ENCODE results near the gene PRKACA.

The PRKACA gene

DNA sequence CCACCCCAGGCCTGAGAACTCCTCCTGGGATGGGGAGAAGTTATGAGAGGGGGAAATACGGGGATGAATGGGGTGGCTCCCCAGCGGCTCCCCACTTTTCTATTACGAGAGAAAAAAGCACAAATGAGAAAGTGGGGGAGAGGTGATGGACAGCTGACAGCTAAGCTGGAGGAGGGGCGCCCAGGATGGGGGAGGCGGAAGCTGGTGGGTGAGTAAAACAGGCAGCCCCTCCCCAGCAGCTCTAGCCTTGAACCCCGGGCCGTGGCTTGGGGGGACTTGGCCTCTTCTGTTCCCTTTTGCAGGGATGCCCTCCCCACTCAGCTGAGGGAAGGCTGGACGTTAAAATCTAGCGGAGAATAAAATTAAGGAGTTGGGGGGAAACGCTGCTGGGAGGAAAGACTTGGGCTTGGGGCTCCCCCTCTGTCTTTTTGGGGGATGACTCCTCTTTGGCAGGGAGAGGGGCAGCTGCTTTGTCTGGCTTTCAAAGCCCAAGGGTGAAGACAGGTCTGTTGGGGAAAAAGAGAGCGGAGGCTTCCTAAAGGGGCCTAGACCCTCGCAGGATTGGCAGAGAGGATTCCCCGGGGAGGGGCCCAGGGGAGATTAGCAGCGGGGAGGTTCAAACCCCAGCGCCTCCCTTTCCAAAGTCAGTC is 25.6 kb downstream of the PRKACA start:
- DNase-seq = no peak

DNA sequence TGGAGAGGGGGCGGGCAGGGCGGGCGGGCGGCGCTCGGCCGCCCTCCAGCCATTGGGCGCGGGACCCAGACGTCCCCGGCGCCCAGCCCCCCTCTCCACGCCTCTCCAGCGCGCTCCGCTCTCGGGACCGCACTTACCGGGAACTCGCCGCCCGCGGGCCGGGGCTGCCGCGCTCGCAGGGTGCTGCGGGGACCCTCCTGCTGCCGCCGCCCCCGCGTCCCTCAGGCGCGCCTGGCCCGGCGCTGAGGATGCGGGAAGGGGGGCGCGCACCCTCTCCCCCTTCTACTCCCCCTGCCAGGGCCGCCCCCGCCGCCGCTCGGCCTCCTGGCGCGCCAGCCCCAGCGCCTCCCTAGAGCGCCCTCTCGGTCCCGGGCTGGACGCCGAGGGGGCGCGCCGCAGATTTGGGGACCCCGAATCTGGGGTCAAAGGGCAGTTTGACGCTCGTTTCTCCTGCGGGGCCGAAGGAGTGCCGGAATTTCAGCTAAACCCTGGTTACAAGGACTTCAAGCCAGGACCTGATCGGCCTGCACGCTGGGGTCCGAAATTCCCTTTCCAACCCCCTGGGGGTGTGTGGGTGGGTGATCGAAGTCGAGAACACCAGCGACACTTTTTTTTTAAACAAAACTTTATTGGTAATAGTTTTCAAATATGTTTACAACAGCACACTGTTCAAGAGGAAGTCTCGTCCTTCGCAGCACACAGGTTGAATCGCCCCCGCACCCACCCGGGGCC is 26.3 kb downstream of the PRKACA start:
- DNase-seq = peak in 1 of 2 experiments; percentile 66

DNA sequence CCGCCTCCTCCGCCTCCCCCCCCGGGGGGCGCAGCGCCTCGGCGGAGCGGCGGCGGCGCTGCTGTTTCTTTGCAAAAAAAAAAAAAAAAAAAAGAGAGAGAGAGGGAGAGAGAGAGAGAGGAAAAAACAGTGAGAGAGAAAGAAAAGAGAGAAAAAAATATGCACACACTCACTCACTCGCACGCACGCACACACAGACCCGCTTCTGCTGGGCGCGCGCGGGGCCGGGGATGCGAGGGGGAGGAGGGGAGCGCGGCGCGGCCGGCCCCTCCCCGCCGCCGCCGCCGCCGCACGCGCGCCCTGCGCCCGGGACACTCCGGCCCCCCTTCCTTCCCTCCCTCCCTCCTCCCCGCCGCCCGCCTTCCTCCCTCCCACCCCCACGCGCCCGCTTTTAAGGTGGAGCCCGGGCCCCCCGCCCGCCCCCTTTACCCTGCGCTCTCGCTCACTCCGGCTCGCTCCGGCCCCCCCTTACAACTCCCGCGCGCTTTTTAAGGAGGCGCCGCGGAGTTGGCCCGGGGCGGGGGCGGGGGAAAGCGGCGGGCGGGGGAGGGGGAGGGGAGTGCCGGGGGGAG is 27.0 kb downstream of the PRKACA start, which contains the start of gene SAMD1:
SAMD1 (minus strand) TSS at position 243 of the 572 bp plus-strand sequence.
- DNase-seq = peak in 1 of 2 experiments; percentile 69

DNA sequence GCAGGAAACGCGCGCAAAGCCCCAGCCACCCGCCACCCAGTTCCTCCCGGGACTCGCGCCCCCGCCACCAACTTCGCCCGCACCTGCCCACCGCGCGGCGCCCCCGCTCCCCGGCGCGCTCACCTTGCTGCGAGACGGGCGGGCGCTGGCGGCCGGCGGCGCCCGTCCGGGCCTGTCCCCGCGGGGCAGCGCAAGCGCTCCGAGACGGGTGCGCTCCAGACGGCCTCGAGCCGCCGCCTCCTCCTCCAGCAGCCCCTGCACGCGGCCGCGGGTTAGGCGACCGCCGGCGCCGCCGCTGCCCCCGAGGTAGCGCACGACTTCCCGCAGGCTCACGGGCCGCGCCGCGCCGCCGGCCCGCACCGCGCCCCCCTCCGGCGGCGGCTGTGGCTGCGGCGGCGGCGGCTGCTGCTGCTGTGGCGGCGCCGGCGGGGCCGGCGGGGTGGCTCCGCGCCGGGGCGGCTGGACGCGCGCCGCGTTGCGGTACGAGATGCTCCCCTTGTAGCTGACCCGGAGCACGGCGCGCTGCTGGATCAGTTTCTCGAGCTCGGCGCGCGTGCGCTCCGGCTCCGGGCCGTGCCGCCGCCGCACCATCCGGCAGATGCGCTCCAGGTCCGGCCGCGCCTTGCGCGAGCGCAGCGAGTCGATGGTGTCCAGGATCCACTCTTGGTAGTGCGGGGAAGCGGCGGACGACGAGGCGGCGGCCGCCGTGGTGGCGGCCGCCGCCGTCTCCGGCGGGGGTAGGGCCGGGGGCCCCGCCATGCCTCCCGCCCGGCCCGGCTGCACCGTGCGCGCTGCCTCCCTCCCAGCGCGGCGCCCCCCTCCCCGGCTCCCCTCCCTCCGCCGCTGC is 27.7 kb downstream of the PRKACA start:
- no peak for DNase-seq

DNA sequence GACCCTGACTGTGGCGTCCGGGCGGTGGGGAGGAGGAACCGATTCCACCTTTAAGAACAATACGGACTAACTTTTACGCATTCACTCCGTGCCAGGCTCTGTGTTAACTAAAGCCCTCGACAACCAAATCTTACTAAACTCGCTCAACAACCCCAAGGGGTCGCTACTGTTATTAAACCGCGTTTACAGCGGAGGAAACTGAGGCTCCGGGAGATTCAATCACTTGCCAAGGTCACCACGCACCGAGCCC is 28.2 kb downstream of the PRKACA start:
- DNase-seq = no peak

DNA sequence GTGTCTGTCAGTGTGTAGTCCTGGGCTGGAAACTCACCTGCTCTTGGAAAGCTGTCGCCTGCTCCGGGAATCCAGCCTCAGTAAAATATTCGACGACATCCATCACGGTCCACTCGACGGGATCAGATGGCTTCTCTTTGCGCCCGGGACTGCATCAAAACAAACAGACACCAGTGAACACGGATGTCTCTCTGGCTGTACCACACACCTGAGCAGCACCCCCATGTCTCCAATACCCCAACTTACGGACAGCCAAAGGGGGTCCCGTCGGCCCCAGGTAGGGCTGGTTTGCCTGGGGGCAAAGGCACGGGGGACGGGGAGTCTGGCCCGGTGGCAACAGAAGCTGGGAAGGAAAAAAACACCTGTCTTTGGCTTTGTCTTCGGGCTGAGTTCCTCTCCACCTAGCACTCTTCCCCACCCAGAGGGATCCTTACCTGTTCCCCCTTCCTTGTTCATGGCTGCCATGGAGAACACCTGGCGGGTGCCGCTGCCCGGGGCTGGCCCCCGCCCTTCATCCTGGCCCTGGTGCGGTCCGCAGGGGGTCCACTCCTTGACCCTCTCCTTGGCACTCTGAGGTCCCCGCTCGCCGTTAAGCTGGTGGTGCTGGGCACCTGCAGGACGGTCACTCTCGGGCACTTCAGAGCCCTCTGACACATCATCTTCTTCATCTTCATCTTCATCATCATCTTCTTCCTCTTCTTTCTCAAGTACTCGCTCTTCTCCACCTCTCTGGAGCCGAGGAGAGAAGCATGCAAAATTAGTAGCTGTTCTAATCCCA is 28.7 kb downstream of the PRKACA start:
- DNase-seq = no peak

DNA sequence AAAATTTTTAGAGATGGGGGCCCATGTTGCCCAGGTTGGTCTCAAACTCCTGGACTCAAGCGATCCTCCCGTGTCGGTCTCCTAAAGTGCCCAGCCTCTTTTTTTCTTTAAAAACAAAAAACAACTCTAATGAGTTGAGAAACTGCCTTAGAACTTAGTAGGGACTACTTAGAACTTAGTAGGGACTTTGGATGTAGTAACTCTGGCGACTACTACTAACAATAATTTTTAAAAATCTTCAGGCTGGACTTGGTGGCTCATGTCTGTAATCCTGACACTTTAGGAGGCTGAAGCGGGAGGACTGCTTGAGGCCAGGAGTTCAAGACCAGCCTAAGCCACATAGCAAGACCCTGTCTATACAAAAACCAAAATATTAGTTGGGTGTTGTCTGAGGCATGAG is 31.5 kb downstream of the PRKACA start:
- no peak for DNase-seq

DNA sequence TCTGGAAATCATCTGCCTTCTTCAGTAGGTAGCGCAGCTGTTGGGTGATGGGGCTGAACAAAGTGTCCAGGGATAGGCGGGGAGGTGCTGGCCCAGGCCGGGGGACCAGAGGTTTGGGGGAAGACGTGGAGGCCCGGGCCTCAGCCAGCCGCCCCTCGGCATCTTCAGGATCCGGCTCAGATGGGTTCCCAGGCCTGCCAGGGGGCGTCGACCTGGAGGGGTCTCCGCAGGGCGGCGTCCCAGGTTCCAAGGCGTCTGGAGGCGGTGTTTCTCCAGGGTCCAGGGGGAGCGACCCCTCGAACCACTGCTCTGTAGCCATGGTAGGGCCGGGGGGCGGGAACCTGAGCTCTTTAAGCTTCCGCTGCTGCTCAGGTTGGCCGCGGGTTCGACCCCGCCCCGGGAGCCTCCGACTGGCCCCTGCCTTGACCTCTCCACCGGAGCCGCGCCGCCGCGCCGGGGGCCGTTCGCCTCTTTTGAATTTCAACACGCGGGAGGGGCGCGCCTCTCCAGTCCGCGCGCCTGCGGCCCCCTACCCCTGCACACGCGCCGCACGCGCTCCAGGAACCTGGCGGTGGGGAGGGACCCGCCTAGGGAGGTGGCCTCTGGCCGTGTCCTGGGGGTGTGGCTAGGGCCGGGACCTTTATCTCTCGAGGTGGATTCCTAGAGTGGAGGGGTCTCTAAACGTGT is 32.1 kb downstream of the PRKACA start, which contains the start of gene C19orf67:
C19orf67 (minus strand) TSS at position 475 of the 687 bp plus-strand sequence; CDS start at position 319, 156 bp downstream.
- DNase-seq = no peak

DNA sequence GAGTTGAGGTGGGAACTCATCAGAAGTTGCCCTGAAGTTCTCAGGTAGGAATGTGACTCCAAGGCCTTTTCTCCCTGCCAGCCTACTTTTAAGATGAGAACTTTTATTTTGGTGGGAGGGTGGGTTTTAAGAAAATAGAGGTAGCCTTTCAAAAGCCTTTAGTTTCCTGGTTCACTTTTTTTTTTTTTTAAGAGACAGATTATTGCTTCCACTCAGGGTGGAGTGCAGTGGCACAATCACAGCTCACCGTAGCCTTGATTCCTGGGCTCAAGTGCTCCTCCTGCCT is 34.9 kb downstream of the PRKACA start:
- DNase-seq = no peak

DNA sequence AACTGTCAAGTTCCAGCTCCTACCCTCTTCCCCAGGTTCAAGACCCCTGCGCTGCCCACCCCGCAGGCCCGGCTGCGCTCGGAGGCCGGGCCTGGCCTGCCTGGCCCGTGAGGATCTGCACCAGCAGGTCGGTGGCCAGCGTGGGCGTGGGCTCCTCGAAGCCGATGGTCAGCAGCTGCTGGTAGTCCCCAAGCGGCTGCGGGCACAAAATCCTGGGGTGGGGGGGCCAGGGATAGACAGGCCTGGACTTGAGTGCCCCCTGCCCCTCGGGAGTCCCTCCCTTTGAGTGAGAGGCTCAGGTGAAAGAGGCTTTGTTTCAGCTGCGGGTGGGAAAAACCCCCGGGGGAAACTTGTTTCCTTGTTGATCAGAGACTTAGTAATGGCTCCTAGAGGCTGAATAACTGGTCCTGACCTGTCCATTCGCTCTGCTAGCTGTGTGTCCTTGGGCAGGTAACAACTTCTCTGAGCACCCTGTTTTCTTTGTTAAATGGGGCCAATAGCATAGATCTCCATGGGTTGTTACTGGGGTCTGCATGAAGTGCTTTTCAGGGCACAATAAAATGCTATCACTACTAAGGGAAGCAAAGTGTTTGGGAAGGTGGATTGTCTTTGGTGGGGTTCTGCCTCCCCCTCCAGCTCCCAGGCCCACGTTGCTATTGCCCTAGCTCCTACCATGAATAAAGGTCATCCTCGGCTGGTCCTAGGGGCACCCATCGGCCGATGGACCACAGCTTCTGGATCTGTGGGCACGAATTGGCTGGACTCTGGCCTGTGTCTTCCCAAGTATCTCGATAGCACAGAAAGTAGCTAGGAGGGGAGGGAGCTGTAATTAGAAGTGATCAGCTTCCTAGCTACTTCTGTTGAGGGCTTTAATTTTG is 35.5 kb downstream of the PRKACA start:
- no peak for DNase-seq

DNA sequence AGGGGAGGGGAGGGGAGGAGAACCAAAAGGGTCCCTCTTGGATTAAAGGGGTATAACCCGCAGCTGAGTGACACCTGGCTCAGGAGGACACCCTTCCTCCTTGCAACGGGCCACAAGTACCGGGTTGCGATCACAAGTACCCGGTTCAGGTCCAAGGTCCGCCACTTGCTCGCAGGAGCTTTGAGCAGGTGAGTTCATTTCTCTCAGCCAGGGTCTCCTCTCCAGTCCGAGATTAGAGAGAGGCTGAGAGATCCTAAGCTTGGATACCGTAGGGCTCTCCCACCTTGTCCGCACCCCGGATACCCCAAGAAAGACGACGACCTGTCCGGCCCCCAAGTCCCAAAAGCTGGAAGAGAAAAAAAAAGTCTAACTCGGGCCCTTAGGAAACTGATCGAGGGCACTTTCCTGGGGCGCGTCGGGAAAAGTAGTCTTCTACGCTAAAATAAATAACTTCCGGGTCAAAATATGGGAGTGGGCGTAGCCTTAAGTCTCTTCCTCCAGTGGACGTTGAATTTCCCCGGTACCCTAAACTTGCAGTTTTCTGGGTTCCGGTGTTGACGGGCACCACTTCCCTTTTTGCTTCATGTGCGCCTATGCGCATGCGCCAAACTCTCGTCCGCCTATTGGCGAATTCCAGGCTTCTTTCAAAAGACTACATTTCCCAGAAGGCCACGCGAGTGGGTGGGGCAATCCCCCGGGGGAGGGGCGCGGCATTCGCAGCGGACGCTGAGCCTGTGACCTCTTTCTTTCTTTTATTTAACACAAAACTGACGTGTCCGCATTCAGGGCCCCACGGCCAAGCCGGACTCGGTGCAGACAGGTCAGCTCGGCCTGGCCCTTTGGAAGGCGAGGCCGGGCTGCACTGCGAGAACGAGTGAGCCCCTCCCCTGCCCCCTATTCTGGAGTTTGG is 36.4 kb downstream of the PRKACA start:
- DNase-seq = peak; percentile 85 to 87

DNA sequence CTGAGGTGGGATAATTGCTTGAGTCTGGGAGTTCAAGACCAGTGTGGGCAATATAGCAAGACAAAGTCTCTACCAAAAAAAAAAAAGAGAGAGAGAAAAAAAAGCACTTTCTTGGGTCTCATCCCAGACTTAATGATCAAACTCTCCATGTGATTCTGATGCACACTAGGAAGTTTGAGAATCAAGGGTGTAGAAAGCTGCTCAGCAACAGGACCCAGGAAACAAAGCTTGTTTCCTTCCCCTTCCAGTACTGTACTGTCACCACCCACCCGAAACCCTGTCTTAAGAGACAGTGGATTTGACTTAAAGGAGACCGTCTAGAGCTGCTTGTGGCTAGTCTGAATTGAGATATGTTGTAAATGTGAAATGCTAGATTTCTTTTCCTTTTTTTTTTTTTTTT is 39.2 kb downstream of the PRKACA start:
- DNase-seq = no peak

DNA sequence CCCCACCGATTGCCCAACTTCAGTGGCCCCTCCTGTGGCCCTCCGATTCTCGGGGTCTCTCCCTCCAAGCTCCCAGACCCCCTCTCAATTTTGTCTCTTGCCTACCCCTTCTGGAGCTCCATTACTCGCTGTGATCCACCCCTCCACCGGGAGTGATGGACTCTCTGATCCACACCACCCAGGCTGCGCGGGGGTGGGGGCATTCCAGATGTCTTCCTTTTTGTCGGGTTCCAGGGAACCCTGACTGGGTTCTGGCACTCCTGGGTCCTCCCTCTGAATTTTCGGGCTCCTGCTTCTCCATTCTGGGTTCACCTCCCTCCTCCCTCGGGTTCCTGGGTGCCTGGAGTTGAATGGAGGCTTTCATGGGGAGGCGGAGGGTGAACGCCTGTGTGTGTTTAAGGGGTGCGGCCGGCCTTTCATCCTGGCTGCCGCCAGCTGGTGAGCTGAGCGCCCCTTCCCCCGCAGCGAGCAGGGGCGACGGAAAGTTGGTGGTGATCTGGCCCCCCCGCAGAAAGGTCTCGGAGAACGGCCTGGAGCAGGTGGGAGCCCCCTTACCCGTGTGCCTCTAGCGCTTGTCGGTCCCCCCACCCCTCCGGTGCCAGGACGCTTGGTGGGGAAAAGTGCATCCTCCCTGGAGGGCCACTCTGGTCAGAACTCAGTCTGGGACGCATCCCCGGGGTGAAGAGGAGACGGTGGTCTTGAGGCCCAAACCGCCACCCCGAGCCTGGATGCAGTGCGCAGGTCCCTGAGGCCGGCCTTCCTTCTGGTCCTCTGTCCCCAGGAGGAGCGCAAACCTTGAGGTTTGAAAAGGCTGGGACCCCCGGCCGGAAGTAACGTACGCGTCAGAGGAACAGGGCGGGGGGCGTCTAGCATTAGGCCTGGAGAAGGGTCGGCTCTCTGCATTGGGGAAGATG is 43.4 kb downstream of the PRKACA start:
- no peak for DNase-seq

DNA sequence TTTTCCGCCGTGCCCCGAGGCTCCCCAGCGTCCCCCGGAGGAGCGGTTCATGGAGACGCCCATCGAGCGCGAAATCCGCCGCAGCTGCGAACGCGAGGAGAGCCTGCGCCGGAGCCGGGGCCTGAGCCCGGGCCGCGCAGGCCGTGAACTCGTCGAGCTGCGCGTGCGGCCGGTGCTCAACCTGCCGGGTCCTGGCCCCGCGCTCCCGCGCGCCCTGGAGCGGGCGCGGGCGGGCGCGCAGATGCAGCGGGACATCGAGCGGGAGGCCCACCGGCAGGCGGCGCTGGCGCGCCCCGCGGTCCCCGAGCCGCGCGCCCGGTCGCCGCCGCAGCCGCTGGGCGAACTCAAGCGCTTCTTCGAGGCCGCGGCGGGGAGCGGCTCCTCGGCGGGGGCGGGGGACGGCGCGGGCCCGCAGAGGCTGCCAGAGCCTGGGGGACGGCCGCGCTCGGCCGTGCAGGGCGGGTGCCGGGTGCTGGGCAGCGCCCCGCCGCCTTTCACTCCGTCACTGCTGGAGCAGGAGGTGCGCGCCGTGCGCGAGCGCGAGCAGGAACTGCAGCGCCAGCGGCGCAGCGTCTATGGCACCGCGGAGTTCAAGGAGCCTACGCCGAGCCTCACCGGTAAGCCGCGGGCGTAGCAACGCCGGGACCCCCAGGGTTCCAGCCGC is 44.2 kb downstream of the PRKACA start:
- DNase-seq = peak in 1 of 2 experiments; percentile 11

DNA sequence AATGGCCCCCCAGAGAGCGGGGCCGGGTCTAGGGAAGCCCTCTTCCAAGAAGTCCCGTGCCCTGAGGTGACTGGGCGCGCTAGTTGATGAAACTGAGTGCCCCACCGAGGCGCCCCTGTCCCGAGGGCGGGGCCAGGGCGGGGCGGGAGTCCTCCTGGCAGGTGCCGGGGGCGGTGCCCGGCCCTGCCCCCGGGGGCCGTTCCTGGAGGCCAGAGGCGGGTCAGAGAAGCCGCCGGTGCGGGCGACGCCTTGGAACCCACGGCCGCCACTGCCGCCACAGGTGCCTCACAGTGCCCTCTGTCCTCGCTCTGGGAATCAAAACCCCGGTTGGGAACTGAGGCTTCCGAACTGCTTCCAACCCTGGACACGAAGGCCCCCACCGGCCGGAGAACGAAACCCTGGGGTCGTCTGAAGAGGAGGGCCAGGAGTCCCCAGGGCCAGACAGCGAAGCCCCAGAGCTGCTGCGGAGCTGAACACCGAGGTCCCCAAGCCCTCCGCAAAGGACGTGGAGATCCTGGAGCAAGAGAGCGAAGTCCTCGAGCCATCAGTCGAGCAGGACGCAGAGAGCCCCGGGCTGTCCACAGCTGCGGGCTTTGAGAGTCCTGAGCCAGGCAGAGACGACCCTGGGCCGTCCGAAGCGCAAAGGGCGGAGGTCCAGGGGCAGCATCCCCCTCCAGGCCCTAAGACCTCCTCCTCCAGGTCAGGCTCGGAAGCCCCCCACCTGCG is 44.9 kb downstream of the PRKACA start, which contains the start of gene MISP3:
MISP3 (plus strand) TSS at position 252 of the 726 bp plus-strand sequence. CDS start 524 bp downstream, outside the sequence.
- no peak for DNase-seq

DNA sequence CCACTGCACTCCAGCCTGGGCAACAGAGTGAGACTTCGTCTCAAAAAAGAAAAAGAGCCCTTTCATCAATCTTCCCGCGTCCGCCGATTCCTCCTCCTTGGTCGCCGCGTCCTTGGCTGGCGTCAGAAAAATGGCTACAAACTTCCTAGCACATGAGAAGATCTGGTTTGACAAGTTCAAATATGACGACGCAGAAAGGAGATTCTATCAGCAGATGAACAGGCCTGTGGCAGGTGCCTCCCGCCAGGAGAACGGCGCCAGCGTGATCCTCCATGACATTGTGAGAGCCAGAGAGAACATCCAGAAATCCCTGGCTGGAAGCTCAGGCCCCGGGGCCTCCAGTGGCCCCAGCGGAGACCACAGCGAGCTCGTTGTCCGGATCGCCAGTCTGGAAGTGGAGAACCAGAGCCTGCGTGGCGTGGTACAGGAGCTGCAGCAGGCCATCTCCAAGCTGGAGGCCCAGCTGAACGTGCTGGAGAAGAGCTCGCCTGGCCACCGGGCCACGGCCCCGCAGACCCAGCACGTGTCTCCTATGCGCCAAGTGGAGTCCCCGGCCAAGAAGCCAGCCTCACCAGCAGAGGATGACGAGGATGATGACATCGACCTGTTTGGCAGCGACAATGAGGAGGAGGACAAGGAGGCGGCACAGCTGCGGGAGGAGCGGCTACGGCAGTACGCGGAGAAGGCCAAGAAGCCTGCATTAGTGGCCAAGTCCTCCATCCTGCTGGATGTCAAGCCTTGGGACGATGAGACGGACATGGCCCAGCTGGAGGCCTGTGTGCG is 47.1 kb downstream of the PRKACA start:
- DNase-seq = no peak

DNA sequence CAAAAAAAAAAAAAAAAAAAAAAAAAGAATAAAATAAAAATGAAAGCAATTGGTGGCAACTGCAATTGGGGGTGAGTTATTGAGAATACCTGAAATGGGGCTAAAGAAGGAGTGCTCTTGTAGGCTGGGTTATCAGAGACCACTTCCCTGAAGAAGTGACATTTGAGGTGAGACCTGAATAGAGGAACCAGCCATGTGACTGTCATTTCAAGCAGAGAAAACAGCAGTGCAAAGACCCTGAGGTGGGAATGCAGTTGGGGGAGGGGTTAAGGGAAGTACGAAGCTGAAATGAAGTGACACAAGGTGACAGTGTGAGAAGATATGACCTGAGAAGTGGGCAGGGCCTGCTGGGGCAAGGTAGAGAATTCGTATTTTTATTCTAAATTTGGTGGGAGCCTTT is 51.4 kb downstream of the PRKACA start:
- DNase-seq = no peak

Measured in NCI-H187 (cell line).